Keratinocyte (primary cell): ENCODE data around the gene PLA2G2F.

ENCODE experiments used
- CTCF ChIP-seq, 3 experiments: IDR thresholded peaks in 1 of 3; conservative IDR thresholded peaks in 1 of 3; optimal IDR thresholded peaks in 1 of 3; 2 replicates in 2 of 3; 3 replicates in 1 of 3; pipeline versions ENCODE3 to v1.5.1; 2011; ENCODE audit warnings: low read length in 3 of 3, mild to moderate bottlenecking in 3 of 3, moderate library complexity in 2 of 3, control low read depth in 1 of 3, inconsistent platforms in 1 of 3; ENCODE audit not compliant: insufficient read depth in 2 of 3; ENCODE audit errors: extremely low read depth in 1 of 3
- EZH2 ChIP-seq: IDR thresholded peaks from one replicate; pipeline ENCODE4 v1.6.1; 2012; ENCODE audit warnings: inconsistent platforms, mild to moderate bottlenecking, low read length, moderate library complexity

- TF ChIP-seq CTCF (optimal IDR thresholded peaks at IDR 0.05 in 1 of 3, IDR thresholded peaks at IDR 0.05 in 1 of 3, conservative IDR thresholded peaks at IDR 0.05 in 1 of 3; ENCODE audit: extremely low read depth in 1 of 3, insufficient read depth in 2 of 3, low read length in 3 of 3) (no peak), EZH2 (no peak)
These were observed 871 bp downstream of the PLA2G2F start for GRCh38 chr1:20139776-20140612.
